Cardiac fibroblast (primary cell): ENCODE results near the gene SQSTM1.

ENCODE experiments used
- DNase-seq, 2 donors: peaks; one replicate each; pipeline versions ENCODE4 v3.0.0 to v3.0.0-alpha.2; 2010; ENCODE audit warnings: low read depth in 2 of 2
- H3K4me3 ChIP-seq, 2 donors: replicated peaks in 1 of 2; 1 replicate in 1 of 2; 2 replicates in 1 of 2; pipeline ENCODE4 v1.5.1; 2011; ENCODE audit warnings: low read depth in 2 of 2, low read length in 2 of 2, mild to moderate bottlenecking in 2 of 2, moderate library complexity in 1 of 2
- TF ChIP-seq, protein P1 (sequence below): IDR thresholded peaks from one replicate; pipeline ENCODE4 v1.5.1; 2011; ENCODE audit warnings: low read depth, mild to moderate bottlenecking, low read length, inconsistent platforms

SQSTM1 gene

DNA sequence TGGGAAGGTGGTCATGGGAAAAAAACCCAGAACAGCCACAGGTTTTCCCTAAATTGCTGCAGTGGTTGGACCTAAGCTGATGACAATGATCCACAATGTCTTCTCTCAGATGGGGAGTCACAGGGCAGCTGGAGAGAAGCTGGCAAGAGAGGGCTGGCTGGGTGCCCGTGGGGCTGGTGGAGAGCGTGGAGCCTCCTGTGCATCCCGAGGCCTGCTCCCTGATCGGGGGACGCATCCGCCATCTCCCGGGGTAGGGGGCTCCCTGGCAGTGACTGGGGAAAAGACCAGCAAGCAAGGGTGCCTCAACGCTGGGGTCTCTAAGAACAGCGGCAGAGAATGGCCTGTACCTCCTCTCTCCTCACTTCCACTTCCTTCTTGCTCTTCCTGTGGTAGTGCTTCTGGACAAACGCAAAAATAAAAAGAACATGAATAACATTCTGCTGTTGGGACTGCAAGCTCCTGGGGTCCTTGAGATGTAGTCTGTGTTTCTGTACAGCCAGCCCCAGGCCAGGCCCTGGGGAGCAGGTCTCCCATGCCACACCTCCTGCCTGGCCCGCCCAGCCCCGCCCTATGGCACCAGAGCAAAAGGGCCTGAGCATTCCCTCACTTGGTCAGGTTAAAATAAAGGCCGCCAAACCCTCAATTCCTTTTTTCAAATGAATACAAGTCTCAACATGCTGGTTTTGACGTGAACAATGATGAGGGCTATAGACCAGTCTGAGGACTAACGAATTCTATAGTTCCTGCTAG is 45.0 kb downstream of the SQSTM1 start:
- no peak for DNase-seq
- no peak overlapping the region for H3K4me3 ChIP-seq
- TF ChIP-seq, protein P1, sequence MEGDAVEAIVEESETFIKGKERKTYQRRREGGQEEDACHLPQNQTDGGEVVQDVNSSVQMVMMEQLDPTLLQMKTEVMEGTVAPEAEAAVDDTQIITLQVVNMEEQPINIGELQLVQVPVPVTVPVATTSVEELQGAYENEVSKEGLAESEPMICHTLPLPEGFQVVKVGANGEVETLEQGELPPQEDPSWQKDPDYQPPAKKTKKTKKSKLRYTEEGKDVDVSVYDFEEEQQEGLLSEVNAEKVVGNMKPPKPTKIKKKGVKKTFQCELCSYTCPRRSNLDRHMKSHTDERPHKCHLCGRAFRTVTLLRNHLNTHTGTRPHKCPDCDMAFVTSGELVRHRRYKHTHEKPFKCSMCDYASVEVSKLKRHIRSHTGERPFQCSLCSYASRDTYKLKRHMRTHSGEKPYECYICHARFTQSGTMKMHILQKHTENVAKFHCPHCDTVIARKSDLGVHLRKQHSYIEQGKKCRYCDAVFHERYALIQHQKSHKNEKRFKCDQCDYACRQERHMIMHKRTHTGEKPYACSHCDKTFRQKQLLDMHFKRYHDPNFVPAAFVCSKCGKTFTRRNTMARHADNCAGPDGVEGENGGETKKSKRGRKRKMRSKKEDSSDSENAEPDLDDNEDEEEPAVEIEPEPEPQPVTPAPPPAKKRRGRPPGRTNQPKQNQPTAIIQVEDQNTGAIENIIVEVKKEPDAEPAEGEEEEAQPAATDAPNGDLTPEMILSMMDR, result no peak

DNA sequence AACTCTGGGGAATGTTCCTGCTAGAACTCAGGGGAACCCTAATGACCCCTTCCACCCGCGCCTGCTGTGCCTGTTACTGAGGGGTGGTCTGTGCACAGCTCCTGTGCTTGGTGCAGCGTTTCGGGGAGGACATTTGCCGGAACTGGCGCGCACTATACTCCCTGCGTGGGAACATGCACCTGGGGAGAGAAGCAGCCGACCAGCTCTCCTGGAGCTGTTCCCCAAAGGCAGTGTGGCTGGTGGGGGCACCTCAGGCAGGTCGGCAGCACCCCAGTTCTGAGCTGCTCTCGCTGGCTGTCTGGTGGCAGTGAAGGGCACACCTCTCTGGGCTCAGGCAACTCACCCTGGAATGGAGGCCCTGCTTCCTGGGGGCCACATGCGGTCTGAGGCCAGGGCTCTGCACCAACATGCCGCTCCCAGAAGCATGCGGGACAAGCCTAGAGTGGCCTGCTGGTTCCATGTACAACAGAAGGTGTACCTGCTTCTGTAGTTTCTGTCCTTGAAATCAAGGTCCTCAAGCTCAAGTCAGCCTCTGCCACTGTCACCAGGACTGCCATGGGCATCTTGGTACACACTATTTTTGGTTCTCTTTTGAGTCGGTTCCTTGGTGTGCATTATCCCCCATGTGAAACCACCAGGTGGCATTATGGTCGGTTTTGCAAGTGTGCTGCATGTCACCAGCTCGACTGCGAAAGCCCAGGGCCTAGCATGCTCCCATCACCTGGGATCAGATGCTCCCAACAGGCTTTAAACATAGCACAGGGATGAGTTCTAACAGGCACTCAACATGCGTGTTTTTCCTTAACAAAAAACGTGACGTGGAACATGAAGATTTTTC is 45.8 kb downstream of the SQSTM1 start:
- no peak for DNase-seq

DNA sequence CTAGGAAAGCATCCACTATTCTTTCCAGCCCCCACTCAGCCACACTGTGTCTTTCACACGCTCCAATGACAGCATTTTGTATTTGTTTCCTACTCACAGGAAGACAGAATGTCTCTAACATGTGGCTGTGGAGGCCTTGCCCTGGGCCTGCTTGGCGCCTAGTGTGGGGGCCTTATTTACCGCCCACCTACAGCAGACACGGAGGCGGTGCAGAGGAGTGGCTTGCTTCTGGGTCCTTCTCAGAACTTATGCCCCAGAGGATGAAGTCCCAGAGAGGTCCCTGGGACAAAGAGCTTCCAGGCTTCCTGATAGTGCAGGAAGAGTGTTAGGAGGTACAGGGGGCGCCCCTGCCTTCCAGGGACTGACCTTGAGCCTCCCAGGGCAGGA is 46.4 kb downstream of the SQSTM1 start:
- TF ChIP-seq, protein P1, result no peak
- H3K4me3 ChIP-seq, result no peak overlapping the region
- no peak for DNase-seq

More for the DNA sequence above, 45.8 kb downstream of the SQSTM1 start:
- TF ChIP-seq, protein P1, result no peak
- no peak overlapping the region for H3K4me3 ChIP-seq

DNA sequence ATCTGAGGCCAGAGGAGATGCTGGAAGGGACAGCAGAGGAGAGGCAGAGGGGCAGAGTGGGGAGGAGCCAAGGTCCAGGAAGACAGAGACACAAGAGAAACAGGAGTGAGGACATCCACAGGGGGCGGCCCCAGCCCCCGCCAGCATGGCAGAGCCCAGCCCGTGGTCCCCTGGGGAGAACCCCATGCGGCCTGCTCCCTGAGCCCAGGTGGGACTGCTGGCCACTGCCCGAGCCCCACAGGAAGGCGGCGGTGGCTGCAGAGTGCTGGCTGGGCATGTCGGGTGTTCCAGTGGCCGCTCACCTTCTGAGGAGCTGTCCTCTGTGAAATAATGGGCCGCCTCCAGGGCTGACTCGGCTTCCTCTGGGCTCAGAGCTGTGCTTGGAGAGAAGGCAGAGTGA is 46.8 kb downstream of the SQSTM1 start:
- no peak for DNase-seq
- no peak overlapping the region for H3K4me3 ChIP-seq
- TF ChIP-seq, protein P1, result no peak

DNA sequence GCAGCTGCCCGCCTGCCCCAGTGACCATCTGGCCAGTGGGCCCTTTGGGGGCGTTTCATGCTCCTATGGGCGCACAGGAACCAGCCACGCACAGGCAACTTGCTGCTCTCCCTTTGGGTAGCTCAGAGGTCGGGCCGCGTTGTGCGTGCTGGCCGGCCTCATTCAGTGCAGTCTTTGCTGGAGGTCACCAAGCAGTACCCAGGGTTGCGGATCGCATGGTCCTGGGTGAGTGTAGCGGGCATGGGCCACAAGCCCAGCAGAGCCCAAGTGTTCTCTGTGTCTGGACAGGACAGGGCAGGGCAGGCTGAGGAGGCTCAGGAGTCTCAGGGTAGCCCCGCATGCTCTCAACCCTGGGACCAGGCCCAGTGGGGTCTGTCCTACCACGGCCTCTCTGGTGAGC is 47.8 kb downstream of the SQSTM1 start:
- no peak overlapping the region for H3K4me3 ChIP-seq
- TF ChIP-seq, protein P1, result no peak
- no peak for DNase-seq

DNA sequence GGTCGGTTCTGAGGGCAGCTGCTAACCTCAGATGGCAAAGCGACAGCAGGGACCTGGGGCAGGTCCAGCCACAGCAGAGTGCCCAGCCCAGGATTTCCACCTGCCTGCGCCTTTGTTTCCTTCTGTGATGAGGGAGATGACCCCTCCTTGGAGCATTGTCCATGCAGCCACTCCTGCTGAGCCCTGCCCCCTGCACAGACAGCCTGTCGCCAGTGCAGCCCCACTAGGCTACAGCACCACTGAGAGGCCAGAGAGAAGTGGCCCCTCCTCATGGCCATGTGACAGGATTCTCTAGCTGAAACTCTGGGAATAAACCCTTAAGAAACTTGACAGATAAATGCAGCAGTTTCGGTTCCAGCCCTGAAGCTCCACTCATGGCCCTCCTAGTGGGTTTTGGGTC is 48.4 kb downstream of the SQSTM1 start:
- DNase-seq, result no peak
- no peak overlapping the region for H3K4me3 ChIP-seq
- TF ChIP-seq, protein P1, result no peak
